ENCODE results near the gene DNAJC9.
A peak's percentile ranks its signal among the peaks of the same experiment; 100 is the strongest.

DNAJC9 gene

GRCh38 chr10:73263693-73264347 lies 16.8 kb upstream of the DNAJC9 start:
- peaks cover 14% of the 10 kb centered on the region for H3K27me3 ChIP-seq (ENCODE audit: control insufficient read depth, low read length)
- TF ChIP-seq EZH2phosphoT487 (IDR thresholded peaks at IDR 0.05; ENCODE audit: borderline replicate concordance, low read length) = no peak
- peak; percentile 71 for TF ChIP-seq CTCF (IDR thresholded peaks at IDR 0.05; ENCODE audit: low read depth, low read length, poor library complexity, severe bottlenecking)
- H3K79me2 ChIP-seq (ENCODE audit: control insufficient read depth, low read length) = no peaks in the 10 kb centered on the region
- no peak overlapping the region for H3K27ac ChIP-seq (ENCODE audit: low read depth, low read length)
- H3K36me3 ChIP-seq (ENCODE audit: control insufficient read depth, low read length) = no peaks in the 10 kb centered on the region
- no peak overlapping the region for H3K4me2 ChIP-seq (ENCODE audit: low read length)
- H4K20me1 ChIP-seq (ENCODE audit: control insufficient read depth, insufficient read depth, low read depth, low read length) = no peaks in the 10 kb centered on the region
- H3K9me2 ChIP-seq (replicated peaks; ENCODE audit: control insufficient read depth, low read length) = no peaks in the 10 kb centered on the region
- no peaks in the 10 kb centered on the region; the same call in 1 of the 2 replicates for H3K9me3 ChIP-seq (ENCODE audit: control insufficient read depth, insufficient read depth, low read length)
- H3K4me1 ChIP-seq (ENCODE audit: control insufficient read depth, low read length) = no peaks in the 10 kb centered on the region
- no peak overlapping the region for H3K4me3 ChIP-seq (ENCODE audit: low read length)
- H3F3A ChIP-seq (ENCODE audit: control insufficient read depth, insufficient read depth) = no peaks in the 10 kb centered on the region

GRCh38 chr10:73262880-73263555 lies 16.0 kb upstream of the DNAJC9 start:
- no peak for TF ChIP-seq EZH2phosphoT487 (IDR thresholded peaks at IDR 0.05; ENCODE audit: borderline replicate concordance, low read length)
- TF ChIP-seq CTCF (IDR thresholded peaks at IDR 0.05; ENCODE audit: low read depth, low read length, poor library complexity, severe bottlenecking) = no peak
- no peaks in the 10 kb centered on the region for H3K4me1 ChIP-seq (ENCODE audit: control insufficient read depth, low read length)
- H3K27me3 ChIP-seq (ENCODE audit: control insufficient read depth, low read length) = peaks cover 13% of the 10 kb centered on the region
- no peaks in the 10 kb centered on the region for H3K36me3 ChIP-seq (ENCODE audit: control insufficient read depth, low read length)
- no peak overlapping the region for H3K4me3 ChIP-seq (ENCODE audit: low read length)
- no peaks in the 10 kb centered on the region for H3K9me2 ChIP-seq (replicated peaks; ENCODE audit: control insufficient read depth, low read length)
- no peak overlapping the region for H3K4me2 ChIP-seq (ENCODE audit: low read length)
- no peaks in the 10 kb centered on the region; the same call in 1 of the 2 replicates for H3K9me3 ChIP-seq (ENCODE audit: control insufficient read depth, insufficient read depth, low read length)
- no peak overlapping the region for H3K27ac ChIP-seq (ENCODE audit: low read depth, low read length)
- no peaks in the 10 kb centered on the region for H4K20me1 ChIP-seq (ENCODE audit: control insufficient read depth, insufficient read depth, low read depth, low read length)
- no peaks in the 10 kb centered on the region for H3K79me2 ChIP-seq (ENCODE audit: control insufficient read depth, low read length)
- H3F3A ChIP-seq (ENCODE audit: control insufficient read depth, insufficient read depth) = no peaks in the 10 kb centered on the region

GRCh38 chr10:73262105-73262730 lies 15.2 kb upstream of the DNAJC9 start:
- Histone ChIP-seq H3F3A (ENCODE audit: control insufficient read depth, insufficient read depth) (no peaks in the 10 kb centered on the region), H3K9me2 (replicated peaks; ENCODE audit: control insufficient read depth, low read length) (no peaks in the 10 kb centered on the region), H3K9me3 (ENCODE audit: control insufficient read depth, insufficient read depth, low read length) (no peaks in the 10 kb centered on the region; the same call in 1 of the 2 replicates), H4K20me1 (ENCODE audit: control insufficient read depth, insufficient read depth, low read depth, low read length) (no peaks in the 10 kb centered on the region), H3K4me3 (ENCODE audit: low read length) (no peak overlapping the region), H3K36me3 (ENCODE audit: control insufficient read depth, low read length) (no peaks in the 10 kb centered on the region), H3K79me2 (ENCODE audit: control insufficient read depth, low read length) (no peaks in the 10 kb centered on the region), H3K4me2 (ENCODE audit: low read length) (no peak overlapping the region), H3K27ac (ENCODE audit: low read depth, low read length) (no peak overlapping the region), H3K27me3 (ENCODE audit: control insufficient read depth, low read length) (peaks cover 8% of the 10 kb centered on the region), H3K4me1 (ENCODE audit: control insufficient read depth, low read length) (no peaks in the 10 kb centered on the region)
- TF ChIP-seq CTCF (IDR thresholded peaks at IDR 0.05; ENCODE audit: low read depth, low read length, poor library complexity, severe bottlenecking) (no peak), EZH2phosphoT487 (IDR thresholded peaks at IDR 0.05; ENCODE audit: borderline replicate concordance, low read length) (no peak)

Data from DOHH2 (cell line).